Measurements from ENCODE around the gene CYP27B1.

DNA sequence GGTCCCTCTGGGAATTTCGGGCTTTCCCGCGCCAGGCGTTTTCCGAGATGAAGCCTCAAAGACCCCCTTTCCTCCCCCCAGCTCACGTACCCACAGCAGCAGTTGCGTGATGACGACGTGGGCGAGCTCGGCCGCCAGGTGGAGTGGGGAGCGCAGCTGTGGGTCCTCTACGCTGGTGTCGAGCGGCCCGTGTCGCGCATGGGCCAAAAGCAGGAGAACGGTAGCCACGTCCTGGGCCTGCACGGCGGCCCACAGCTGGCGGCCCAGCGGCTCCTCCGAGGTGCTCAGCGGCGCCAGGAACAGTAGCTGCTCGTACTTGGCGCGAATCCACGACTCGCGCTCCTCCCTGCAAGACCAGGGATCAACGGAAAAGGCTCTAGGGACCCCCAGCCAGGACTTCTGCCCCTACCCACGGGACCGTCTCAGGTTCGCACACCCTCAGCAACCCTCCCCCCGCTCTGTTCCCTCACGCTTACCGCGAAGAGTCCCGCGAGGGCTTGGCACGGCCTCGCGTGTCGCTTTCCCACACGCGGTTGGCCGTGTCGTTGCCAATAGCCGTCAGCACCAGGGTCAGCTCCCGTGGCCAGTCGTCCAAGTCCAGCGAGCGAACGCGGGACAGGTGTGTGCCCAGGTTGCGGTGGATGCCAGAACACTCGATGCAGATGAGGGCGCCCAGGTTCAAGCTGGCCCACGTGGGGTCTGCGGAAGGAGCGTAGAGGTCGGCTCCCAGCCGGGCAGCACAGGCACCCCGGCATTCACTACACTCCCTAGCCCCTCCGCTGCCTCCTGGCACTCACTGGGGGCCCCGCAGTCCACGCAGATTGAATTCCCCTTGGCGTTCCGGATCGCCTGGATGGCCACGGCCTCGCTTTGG, 39.8 kb downstream of the CYP27B1 start:
- TF ChIP-seq, protein P1, sequence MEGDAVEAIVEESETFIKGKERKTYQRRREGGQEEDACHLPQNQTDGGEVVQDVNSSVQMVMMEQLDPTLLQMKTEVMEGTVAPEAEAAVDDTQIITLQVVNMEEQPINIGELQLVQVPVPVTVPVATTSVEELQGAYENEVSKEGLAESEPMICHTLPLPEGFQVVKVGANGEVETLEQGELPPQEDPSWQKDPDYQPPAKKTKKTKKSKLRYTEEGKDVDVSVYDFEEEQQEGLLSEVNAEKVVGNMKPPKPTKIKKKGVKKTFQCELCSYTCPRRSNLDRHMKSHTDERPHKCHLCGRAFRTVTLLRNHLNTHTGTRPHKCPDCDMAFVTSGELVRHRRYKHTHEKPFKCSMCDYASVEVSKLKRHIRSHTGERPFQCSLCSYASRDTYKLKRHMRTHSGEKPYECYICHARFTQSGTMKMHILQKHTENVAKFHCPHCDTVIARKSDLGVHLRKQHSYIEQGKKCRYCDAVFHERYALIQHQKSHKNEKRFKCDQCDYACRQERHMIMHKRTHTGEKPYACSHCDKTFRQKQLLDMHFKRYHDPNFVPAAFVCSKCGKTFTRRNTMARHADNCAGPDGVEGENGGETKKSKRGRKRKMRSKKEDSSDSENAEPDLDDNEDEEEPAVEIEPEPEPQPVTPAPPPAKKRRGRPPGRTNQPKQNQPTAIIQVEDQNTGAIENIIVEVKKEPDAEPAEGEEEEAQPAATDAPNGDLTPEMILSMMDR (conservative IDR thresholded peaks at IDR 0.05; ENCODE audit: low read length) = no peak
- TF ChIP-seq EZH2phosphoT487 (IDR thresholded peaks at IDR 0.05; ENCODE audit: borderline replicate concordance, low read depth, low read length) = no peak
